ENCODE data around the gene TPD52L1.

TPD52L1 gene

DNA sequence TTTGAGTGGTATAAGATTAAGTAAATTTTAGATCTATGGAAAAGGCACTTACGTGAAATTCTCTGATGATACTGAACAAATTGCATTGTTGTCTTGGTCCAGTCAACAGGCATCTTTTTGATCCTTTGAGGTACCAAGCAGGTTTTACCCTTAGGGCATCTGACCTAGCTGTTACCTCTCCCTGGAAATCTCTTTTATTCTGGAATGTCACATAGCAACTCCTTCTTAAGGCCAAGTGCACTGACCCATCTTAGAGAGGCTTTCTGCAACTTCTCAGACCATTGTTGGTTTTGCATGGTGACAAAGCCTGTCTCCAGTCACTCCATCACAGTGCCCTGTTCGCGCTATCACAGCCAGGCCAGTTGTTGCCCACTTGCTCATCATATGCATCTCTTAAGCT lies 42.0 kb downstream of the TPD52L1 start:
- TF ChIP-seq, protein P1, sequence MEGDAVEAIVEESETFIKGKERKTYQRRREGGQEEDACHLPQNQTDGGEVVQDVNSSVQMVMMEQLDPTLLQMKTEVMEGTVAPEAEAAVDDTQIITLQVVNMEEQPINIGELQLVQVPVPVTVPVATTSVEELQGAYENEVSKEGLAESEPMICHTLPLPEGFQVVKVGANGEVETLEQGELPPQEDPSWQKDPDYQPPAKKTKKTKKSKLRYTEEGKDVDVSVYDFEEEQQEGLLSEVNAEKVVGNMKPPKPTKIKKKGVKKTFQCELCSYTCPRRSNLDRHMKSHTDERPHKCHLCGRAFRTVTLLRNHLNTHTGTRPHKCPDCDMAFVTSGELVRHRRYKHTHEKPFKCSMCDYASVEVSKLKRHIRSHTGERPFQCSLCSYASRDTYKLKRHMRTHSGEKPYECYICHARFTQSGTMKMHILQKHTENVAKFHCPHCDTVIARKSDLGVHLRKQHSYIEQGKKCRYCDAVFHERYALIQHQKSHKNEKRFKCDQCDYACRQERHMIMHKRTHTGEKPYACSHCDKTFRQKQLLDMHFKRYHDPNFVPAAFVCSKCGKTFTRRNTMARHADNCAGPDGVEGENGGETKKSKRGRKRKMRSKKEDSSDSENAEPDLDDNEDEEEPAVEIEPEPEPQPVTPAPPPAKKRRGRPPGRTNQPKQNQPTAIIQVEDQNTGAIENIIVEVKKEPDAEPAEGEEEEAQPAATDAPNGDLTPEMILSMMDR (IDR thresholded peaks at IDR 0.05; ENCODE audit: insufficient read depth, low read length, poor library complexity, severe bottlenecking), result no peak
- no peaks in the 10 kb centered on the region for H3K27me3 ChIP-seq (replicated peaks; ENCODE audit: control insufficient read depth, insufficient read depth, low read length)
- DNase-seq (ENCODE audit: extremely low read depth, insufficient read length), result no peak
- no peak overlapping the region for H3K4me3 ChIP-seq (replicated peaks; ENCODE audit: low read depth, low read length)
- H3K36me3 ChIP-seq (ENCODE audit: control insufficient read depth, insufficient read depth, low read length), result no peaks in the 10 kb centered on the region

DNA sequence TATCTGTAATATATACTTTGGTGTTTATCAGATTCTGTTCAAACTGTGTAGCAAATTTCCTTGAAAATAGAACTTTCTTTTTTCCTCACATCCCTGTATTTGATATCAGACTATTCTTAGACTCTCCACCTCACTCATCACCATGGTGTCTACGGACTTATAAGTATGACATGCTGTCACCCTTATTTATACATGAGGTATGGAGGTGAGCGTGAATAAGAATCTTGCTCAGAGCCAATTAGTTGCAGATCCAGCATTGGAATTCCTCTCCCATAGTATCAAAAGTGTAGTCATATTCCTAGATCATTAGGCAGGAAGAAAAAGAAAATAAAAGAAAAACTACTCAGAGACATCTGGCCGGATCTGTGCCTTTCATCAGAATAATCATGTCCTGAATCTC lies 43.0 kb downstream of the TPD52L1 start:
- no peaks in the 10 kb centered on the region for H3K27me3 ChIP-seq (replicated peaks; ENCODE audit: control insufficient read depth, insufficient read depth, low read length)
- TF ChIP-seq, protein P1 (IDR thresholded peaks at IDR 0.05; ENCODE audit: insufficient read depth, low read length, poor library complexity, severe bottlenecking), result no peak
- no peak for DNase-seq (ENCODE audit: extremely low read depth, insufficient read length)
- no peaks in the 10 kb centered on the region for H3K36me3 ChIP-seq (ENCODE audit: control insufficient read depth, insufficient read depth, low read length)
- no peak overlapping the region for H3K4me3 ChIP-seq (replicated peaks; ENCODE audit: low read depth, low read length)

DNA sequence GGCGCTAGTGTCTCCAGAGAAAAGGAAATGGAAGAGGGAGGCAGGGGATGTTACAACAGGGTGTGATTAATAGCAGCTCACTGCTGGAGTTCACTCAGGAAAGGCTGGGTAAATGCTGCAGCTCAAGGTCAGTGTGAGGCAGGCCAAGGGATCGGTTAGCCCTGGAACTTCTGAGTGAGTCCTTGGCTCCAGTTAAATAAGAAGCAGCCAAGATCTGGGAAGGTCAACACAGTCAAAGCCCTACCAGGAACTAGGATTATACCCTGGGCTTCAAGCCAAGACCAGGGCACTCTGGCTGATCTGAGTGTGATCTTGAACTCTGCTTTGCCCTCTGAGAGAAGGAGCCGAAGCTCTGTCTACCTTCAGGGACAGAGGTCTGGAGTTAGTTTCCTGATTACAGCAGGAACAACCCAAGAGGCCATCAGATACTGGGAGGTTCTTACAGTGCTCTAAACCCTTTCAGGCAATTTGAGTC lies 44.3 kb downstream of the TPD52L1 start:
- no peaks in the 10 kb centered on the region for H3K36me3 ChIP-seq (ENCODE audit: control insufficient read depth, insufficient read depth, low read length)
- DNase-seq (ENCODE audit: extremely low read depth, insufficient read length), result no peak
- no peak overlapping the region for H3K4me3 ChIP-seq (replicated peaks; ENCODE audit: low read depth, low read length)
- TF ChIP-seq, protein P1 (IDR thresholded peaks at IDR 0.05; ENCODE audit: insufficient read depth, low read length, poor library complexity, severe bottlenecking), result no peak
- H3K27me3 ChIP-seq (replicated peaks; ENCODE audit: control insufficient read depth, insufficient read depth, low read length), result no peaks in the 10 kb centered on the region

DNA sequence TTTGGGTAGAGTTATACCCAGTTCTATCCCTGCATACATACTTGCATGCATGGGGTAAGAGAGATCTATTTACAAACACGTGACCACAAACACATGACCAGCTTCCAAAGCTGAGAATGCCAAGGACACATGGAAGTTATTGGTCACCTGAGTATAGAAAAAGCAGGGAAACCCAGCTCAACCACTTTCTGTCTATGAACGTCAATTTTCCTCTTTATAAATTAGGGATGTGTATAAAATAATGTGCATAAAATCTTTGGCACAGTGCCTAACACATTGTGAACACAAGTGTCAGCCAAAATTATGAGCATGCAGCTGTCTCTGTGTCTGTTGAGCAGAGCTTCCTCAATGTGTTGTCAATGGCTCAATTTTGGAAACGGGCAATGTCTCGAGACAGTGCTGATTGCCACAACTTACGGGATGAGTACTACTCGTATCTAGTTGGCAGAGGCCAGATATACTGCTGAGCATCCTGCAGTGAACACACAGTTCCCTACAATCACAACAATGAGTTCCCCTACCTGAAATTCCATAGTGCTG lies 44.9 kb downstream of the TPD52L1 start:
- no peak for DNase-seq (ENCODE audit: extremely low read depth, insufficient read length)
- Histone ChIP-seq H3K27me3 (replicated peaks; ENCODE audit: control insufficient read depth, insufficient read depth, low read length) (no peaks in the 10 kb centered on the region), H3K4me3 (replicated peaks; ENCODE audit: low read depth, low read length) (no peak overlapping the region), H3K36me3 (ENCODE audit: control insufficient read depth, insufficient read depth, low read length) (no peaks in the 10 kb centered on the region)
- TF ChIP-seq, protein P1 (IDR thresholded peaks at IDR 0.05; ENCODE audit: insufficient read depth, low read length, poor library complexity, severe bottlenecking), result no peak

DNA sequence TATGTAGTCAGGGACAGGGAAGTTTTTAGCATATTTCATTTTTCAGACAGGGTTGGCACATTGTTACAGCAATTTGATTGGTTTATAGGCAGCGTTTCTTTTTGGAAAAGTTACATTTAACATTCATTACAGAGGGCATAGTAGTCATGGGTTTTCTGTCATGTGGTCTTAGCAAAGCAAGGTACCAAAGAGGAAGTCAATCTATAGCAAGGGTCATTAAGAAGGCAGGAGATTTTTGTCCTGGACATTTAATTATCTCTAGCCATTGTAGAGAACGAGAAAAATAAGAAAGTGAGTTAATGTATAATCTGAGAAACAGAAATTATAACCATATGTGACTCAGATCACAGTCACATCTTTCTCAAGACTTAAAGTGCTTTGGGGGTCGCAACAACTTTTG lies 47.4 kb downstream of the TPD52L1 start:
- no peak overlapping the region for H3K4me3 ChIP-seq (replicated peaks; ENCODE audit: low read depth, low read length)
- no peaks in the 10 kb centered on the region for H3K27me3 ChIP-seq (replicated peaks; ENCODE audit: control insufficient read depth, insufficient read depth, low read length)
- H3K36me3 ChIP-seq (ENCODE audit: control insufficient read depth, insufficient read depth, low read length), result no peaks in the 10 kb centered on the region
- TF ChIP-seq, protein P1 (IDR thresholded peaks at IDR 0.05; ENCODE audit: insufficient read depth, low read length, poor library complexity, severe bottlenecking), result no peak
- no peak for DNase-seq (ENCODE audit: extremely low read depth, insufficient read length)

All from GM06990 (cell line).